ENCODE data around the gene FCGR3A. TPM values are rescaled to one million over a fixed set of nuclear protein-coding genes. Genes with fewer than 3 reads are reported as not detected.
"Not testable (repeated sequence)": the region's sequence is repeated elsewhere in the genome, so short reads cannot be mapped to it uniquely, and the experiment has no call there.

The FCGR3A gene
- total RNA-seq = under 1 TPM; 0.16 to 0.59 TPM

DNA sequence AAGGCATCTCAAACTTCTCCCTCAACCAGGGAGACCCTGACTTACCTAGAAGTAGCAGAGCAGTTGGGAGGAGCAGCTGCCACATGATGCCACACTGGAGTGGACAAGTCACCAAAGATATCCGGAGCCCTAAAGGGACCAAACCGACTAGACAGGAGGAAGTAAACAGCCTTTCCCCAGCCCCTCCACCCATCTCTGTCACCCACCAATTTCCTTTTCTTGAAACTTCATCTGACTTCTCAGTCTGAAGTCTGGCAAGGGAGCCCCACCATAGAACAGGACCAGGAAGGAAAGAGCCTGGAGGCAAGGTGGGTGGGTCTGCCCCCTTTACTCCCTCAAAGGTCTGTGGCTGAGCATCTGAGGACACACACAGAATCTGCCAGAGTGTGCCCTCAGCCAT, at the start of gene FCGR3A:
Gene FCGR3A, minus strand, starts transcription at position 167 of the 400 bp plus-strand sequence. Its CDS starts 82 bp downstream, at position 85.
- Mint-ChIP-seq H3K9me3 (peaks cover 0 to 4% of the 10 kb centered on the region in 2 donors), H3K27ac (no peak within 1 kb of the TSS), H3K36me3 (no peaks in the 10 kb centered on the region)
- DNase-seq (ENCODE audit: low spot score in 2 of 2) = no peak
- ATAC-seq = no peak

DNA sequence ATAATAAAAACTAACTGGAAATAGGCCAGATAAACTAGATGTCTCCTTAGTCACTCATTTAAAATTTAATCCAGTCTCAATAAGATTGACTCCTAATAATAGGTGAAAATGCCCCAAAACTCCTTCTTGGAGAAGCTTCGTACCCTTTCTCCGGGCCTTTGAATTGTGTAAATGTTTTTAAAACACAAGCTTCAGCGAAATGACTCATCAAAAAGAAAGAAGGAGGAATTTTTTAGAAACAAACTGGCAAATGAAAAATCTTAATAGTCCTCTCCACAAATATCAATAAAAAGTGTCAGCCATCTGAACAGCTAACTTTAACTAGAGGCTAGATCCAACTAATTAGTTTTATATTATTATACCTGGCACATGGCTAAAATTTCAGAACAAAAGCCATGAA, 47.5 kb upstream of the FCGR3A start:
- H3K36me3 Mint-ChIP-seq; ATAC-seq; H3K9me3 Mint-ChIP-seq; H3K27ac Mint-ChIP-seq; DNase-seq (ENCODE audit: low spot score in 2 of 2): not testable (repeated sequence)

GRCh38 chr1:161595583-161595982, 46.0 kb upstream of the FCGR3A start:
- H3K27ac Mint-ChIP-seq; H3K9me3 Mint-ChIP-seq; ATAC-seq; DNase-seq (ENCODE audit: low spot score in 2 of 2); H3K36me3 Mint-ChIP-seq: not testable (repeated sequence)

- ATAC-seq; H3K36me3 Mint-ChIP-seq; H3K9me3 Mint-ChIP-seq; H3K27ac Mint-ChIP-seq; DNase-seq (ENCODE audit: low spot score in 2 of 2): not testable (repeated sequence)
Observed at GRCh38 chr1:161595173-161595572, 45.6 kb upstream of the FCGR3A start.

DNA sequence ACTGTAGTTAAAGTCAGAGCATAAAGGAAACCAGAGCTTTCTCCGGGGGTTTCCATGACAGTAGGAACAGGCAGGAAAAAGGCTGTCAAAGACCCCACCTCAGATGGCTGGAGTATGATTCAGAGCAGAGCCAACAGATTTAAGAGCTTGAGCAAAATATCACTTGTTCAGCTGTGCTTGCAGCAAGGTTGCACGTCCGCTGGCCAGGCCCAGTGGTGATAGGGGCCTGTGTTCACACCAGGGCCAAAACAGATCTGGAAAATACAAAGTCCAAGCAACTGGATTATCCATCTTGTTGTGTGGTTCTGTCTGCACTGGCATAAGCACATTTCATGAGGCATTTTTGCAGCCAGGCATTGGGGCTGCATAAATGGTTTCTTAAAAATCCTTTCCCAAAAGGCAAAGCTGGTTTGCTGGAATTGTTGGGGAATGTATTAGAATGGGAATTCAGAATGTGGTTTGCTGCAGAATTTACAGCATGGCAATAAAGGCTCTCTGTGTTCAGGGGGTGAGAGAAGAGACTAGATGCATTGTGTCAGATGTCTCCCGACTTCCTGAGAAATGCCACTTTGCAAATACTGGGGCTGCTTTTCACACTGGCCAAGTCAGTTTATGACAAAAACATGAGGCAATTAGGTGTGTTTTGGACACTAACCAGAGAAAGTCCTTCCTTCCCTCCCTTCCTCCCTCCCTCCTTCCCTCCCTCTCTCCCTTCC, 44.8 kb upstream of the FCGR3A start:
- not testable (repeated sequence) for DNase-seq (ENCODE audit: low spot score in 2 of 2); H3K36me3 Mint-ChIP-seq; H3K27ac Mint-ChIP-seq; H3K9me3 Mint-ChIP-seq; ATAC-seq

DNA sequence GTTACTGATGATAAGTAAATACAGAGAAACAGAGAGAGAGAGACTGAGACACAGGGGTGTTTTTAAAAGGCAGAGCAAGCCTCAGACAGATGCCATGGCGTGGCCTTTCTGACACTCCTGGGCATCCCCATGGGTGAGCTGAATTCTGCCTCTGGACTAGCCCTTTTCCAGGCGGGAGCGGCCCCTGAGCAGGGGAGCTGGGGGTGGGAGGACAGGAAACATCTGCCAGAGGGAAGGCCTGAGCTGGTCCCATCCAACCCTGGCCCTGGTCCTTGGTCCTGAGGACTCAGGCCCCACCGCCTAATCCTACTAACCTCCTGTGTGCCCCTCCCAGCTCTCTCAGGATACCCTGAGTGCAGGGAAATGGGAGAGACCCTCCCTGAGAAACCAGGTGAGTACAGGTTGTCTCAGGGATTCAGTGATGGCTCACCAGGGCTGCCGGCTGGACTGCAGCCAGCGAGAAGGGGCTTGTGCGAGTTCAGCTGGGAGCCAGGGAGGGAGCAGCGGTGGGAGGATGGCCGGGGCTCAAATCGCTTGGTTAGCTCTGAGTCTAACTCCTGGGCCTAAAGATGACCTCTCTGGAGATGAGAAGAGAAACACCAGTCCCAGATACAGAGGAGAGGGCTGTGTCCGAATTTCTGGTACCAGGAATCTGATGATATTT, 43.6 kb upstream of the FCGR3A start:
- DNase-seq (ENCODE audit: low spot score in 2 of 2); H3K9me3 Mint-ChIP-seq; ATAC-seq; H3K36me3 Mint-ChIP-seq: not testable (repeated sequence)
- H3K27ac Mint-ChIP-seq = peak overlapping the region in 1 of 2 donors; percentile 57

GRCh38 chr1:161592586-161592985, 43.0 kb upstream of the FCGR3A start:
- peak; percentile 73 to 74 for ATAC-seq
- DNase-seq (ENCODE audit: low spot score in 2 of 2) = not testable (repeated sequence)

DNA sequence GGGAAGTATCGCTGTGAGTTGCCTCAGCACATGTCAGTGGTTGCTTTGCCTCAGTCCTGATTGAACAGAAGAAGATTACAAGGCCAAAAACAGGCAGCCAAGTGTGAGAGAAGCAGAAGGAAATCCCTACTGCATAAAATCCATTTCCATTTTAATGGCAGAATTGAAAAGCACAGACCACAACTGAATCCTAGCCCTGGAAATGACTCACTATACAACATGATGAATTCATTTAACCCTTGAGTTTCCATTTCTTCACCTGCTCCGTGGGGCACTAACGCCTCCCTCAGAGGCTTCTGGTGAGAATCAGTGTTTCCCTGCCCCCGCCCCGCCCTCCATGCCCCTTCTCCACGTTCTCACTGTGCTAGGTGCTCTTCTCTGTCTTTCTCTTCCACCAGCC, 40.3 kb upstream of the FCGR3A start:
- not testable (repeated sequence) for H3K9me3 Mint-ChIP-seq; DNase-seq (ENCODE audit: low spot score in 2 of 2); H3K27ac Mint-ChIP-seq; H3K36me3 Mint-ChIP-seq
- ATAC-seq = peak; percentile 54 to 92

More at GRCh38 chr1:161592586-161592985, 43.0 kb upstream of the FCGR3A start:
- not testable (repeated sequence) for H3K36me3 Mint-ChIP-seq, H3K9me3 Mint-ChIP-seq
- H3K27ac Mint-ChIP-seq = peak overlapping the region in 1 of 2 donors; percentile 18

GRCh38 chr1:161589365-161589764, 39.7 kb upstream of the FCGR3A start:
- not testable (repeated sequence) for H3K9me3 Mint-ChIP-seq; H3K36me3 Mint-ChIP-seq; DNase-seq (ENCODE audit: low spot score in 2 of 2); ATAC-seq; H3K27ac Mint-ChIP-seq

- ATAC-seq; DNase-seq (ENCODE audit: low spot score in 2 of 2); H3K9me3 Mint-ChIP-seq; H3K27ac Mint-ChIP-seq; H3K36me3 Mint-ChIP-seq: not testable (repeated sequence)
Observed at GRCh38 chr1:161588596-161588995, 39.0 kb upstream of the FCGR3A start.

DNA sequence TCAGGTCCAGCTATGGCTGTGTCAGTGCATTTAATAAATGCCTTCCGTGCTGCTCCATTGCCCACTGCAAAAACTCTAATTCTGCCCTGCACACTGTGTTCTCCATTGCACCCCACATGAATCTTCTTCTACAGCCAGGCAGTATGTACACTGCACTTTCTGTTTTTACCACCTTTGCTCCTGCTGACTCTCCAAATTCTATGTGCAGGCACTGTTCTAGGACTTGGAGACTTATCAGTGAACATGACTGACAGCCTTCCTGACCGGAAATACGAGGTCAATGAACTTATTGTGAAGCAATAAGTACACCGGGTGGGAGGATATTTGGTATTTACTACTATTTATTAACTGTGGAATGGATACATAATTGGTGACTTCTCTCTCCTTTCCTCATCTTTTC, 33.3 kb upstream of the FCGR3A start:
- H3K36me3 Mint-ChIP-seq; ATAC-seq; H3K9me3 Mint-ChIP-seq; H3K27ac Mint-ChIP-seq; DNase-seq (ENCODE audit: low spot score in 2 of 2): not testable (repeated sequence)

DNA sequence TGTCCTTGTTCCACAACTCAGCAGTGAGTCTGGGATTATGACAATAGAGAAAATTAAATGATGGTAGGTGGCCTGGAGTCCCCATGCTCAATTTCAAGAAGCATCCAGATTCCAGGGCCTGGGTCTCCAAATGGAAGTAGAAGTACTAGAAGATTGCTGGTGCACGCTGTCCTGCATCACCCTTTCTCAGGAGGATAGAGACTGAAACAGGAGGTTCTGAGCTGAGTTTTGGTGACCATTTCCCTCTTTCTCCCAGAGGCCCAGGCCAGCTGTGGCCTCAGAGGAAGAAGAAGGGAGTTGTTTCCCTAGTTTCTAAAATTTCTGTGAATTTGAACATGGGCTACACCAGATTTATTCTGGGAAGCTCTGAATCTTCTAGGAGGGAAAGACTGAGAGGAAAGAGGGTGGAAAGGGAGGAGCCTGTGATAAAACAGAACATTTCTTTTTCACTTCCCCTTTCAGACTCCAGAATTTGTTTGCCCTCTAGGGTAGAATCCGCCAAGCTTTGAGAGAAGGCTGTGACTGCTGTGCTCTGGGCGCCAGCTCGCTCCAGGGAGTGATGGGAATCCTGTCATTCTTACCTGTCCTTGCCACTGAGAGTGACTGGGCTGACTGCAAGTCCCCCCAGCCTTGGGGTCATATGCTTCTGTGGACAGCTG, 31.4 kb upstream of the FCGR3A start:
- not testable (repeated sequence) for ATAC-seq; H3K9me3 Mint-ChIP-seq; DNase-seq (ENCODE audit: low spot score in 2 of 2); H3K27ac Mint-ChIP-seq; H3K36me3 Mint-ChIP-seq

- H3K27ac Mint-ChIP-seq; H3K36me3 Mint-ChIP-seq; H3K9me3 Mint-ChIP-seq; ATAC-seq; DNase-seq (ENCODE audit: low spot score in 2 of 2): not testable (repeated sequence)
Observed at GRCh38 chr1:161579856-161580507, 30.4 kb upstream of the FCGR3A start.

DNA sequence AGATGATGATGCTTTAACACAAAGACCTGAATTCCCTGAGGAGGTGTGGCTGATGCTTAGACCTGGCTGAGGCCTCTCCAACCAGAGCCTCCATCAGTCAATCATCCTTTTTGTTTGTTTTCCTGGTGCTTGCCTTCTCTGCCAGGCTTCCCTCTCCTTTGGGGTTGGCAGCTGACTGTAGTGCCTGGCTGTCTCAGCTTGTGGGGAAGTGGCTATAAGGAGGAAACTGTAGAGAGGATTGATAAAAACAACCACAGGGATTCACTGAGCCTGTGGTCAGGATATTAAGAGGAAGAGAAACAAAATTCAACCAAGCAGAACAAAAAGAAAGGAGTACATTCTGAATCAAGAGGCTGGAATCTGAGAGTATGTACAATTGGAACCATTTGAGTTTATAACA, 27.1 kb upstream of the FCGR3A start:
- not testable (repeated sequence) for H3K36me3 Mint-ChIP-seq; DNase-seq (ENCODE audit: low spot score in 2 of 2); H3K9me3 Mint-ChIP-seq; ATAC-seq; H3K27ac Mint-ChIP-seq

GRCh38 chr1:161571703-161572102, 22.1 kb upstream of the FCGR3A start:
- not testable (repeated sequence) for H3K27ac Mint-ChIP-seq; H3K9me3 Mint-ChIP-seq; DNase-seq (ENCODE audit: low spot score in 2 of 2); H3K36me3 Mint-ChIP-seq; ATAC-seq

DNA sequence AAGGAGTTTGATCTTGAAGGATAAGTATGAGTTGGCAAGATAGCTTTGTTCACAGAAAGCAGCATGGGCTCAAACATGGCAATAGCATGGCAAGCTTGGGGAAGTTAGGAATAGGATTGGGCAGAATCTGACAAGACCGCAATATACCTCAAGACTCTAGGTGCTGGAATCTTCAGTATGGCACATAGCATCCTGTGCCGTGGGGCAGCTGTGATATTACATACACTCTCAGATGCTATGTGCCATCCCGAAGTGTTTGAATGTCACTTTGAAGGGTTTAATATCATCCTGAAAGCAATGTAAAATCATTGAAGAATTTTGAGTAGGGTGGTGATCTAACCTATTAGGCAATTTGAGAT, 17.0 kb upstream of the FCGR3A start:
- not testable (repeated sequence) for H3K9me3 Mint-ChIP-seq; H3K36me3 Mint-ChIP-seq; DNase-seq (ENCODE audit: low spot score in 2 of 2)
- H3K27ac Mint-ChIP-seq = peak overlapping the region in 1 of 2 donors; percentile 25
- peak in 1 of 2 donors; percentile 32 for ATAC-seq

DNA sequence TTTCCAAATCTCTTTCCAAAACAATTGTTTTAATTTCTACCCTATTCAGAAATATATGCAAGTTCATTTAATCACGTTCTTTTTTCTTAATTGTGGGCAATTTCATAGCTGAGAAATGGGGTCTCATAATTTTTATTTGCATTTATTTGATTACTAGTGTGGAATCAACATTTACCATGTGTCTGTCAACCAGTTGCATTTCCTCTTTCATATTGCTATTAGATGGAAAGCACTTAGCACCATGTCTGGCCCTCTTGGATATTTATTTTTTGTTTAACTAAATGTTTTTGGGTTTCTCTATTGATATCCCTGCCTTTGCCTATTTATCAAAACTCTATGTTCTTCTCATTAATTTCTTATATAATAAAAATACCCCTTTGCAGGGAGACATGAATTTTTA, 13.9 kb upstream of the FCGR3A start:
- H3K27ac Mint-ChIP-seq = not testable (repeated sequence)

More for the DNA sequence above, 13.9 kb upstream of the FCGR3A start:
- not testable (repeated sequence) for H3K36me3 Mint-ChIP-seq; H3K9me3 Mint-ChIP-seq; DNase-seq (ENCODE audit: low spot score in 2 of 2); ATAC-seq
